A549 (cell line): ENCODE measurements around the gene CLCN3. TPM values are rescaled to one million over a fixed set of nuclear protein-coding genes. Genes with fewer than 3 reads are reported as not detected.

Source experiments
- ATAC-seq, 2 experiments: fragments of 200-7000 bp in 1 of 2; fragments of >200 bp in 1 of 2; cut with Nextera tagmentation in 1 of 2; cut with Tn5 transposase in 1 of 2; 3 replicates each; pipeline versions ENCODE4 v1.8.0 to v1.9.1; 2018 to 2020; ENCODE audit warnings: mild to moderate bottlenecking in 1 of 2, moderate library complexity in 1 of 2
- CTCF ChIA-PET: fragments of 300-600 bp; sonication (Branson Sonifier 250); formaldehyde crosslinking; extraction: SDS; loops from one replicate; lab custom pipeline; 2021; ENCODE audit warnings: antibody characterized with exemption, inconsistent platforms; lab: Yijun Ruan, JAX
- POLR2A ChIA-PET: fragments of 350-600 bp; formaldehyde crosslinking; extraction: SDS; loops from one replicate; lab custom pipeline; 2021; ENCODE audit warnings: antibody characterized with exemption, inconsistent platforms; lab: Yijun Ruan, JAX
- DNase-seq, 2 experiments: peaks; one replicate each; pipeline versions ENCODE4 v3.0.0 to v3.0.0-alpha.2; 2011 to 2016; ENCODE audit warnings: low read depth in 1 of 2, low spot score in 1 of 2
- FAIRE-seq: peaks from 2 replicates; lab custom pipeline; 2011; peaks lifted over from hg19 to GRCh38; lab: Jason Lieb, UNC
- H3K27ac ChIP-seq, 2 experiments: fragments of >200 bp; sonication (Bioruptor Twin); formaldehyde crosslinking; 3 replicates each; pipeline ENCODE4 v1.5.1; 2016 to 2017
- H3K4me1 ChIP-seq: fragments of >200 bp; sonication (Bioruptor Twin); formaldehyde crosslinking; 3 replicates; pipeline ENCODE4 v1.6.1; 2016
- H3K4me2 ChIP-seq: fragments of >200 bp; sonication (Bioruptor Twin); formaldehyde crosslinking; 3 replicates; pipeline ENCODE4 v1.6.1; 2016
- H3K4me3 ChIP-seq: fragments of >200 bp; sonication (Bioruptor Twin); formaldehyde crosslinking; 3 replicates; pipeline ENCODE4 v1.5.1; 2016
- H3K9me3 ChIP-seq: fragments of >200 bp; sonication (Bioruptor Twin); formaldehyde crosslinking; 3 replicates; pipeline ENCODE4 v1.6.1; 2016
- BHLHE40 ChIP-seq: IDR thresholded peaks from 2 replicates; pipeline ENCODE4 v1.6.1; 2012; ENCODE audit warnings: low read depth, low read length, inconsistent platforms
- CHD2 ChIP-seq: fragments of 150-350 bp; IDR thresholded peaks from 2 replicates; pipeline ENCODE4 v1.6.1; 2014; ENCODE audit warnings: low read length; ENCODE audit not compliant: partially characterized antibody
- E2F6 ChIP-seq: IDR thresholded peaks from 2 replicates; pipeline ENCODE4 v1.6.1; 2012; ENCODE audit warnings: low read depth, borderline replicate concordance
- EHF ChIP-seq: fragments of 250-450 bp; sonication (Bioruptor Pico); IDR thresholded peaks from 2 replicates; pipeline ENCODE4 v1.5.0; 2020; ENCODE audit warnings: mild to moderate bottlenecking
- ESRRA ChIP-seq: fragments of 150-350 bp; IDR thresholded peaks from 2 replicates; pipeline ENCODE4 v1.6.1; 2014; ENCODE audit warnings: mild to moderate bottlenecking, low read length, borderline replicate concordance
- FOSL2 ChIP-seq, 2 experiments: fragments of 450-650 bp in 1 of 2; fragments of >200 bp in 1 of 2; sonication (Bioruptor Twin) in 1 of 2; formaldehyde crosslinking; IDR thresholded peaks; 2 replicates each; pipeline versions ENCODE4 v1.5.0 to v1.6.1; 2016 to 2020; ENCODE audit warnings: mild to moderate bottlenecking in 1 of 2, moderate library complexity in 1 of 2
- GATA3 ChIP-seq: IDR thresholded peaks from 2 replicates; pipeline ENCODE4 v1.6.1; 2012; ENCODE audit warnings: borderline replicate concordance
- HDAC2 ChIP-seq: fragments of 200-600 bp; sonication (generic); IDR thresholded peaks from 2 replicates; pipeline ENCODE4 v1.6.1; 2016
- HES2 ChIP-seq: fragments of >200 bp; sonication (Bioruptor Twin); formaldehyde crosslinking; IDR thresholded peaks from 2 replicates; pipeline ENCODE4 v1.6.1; 2016
- HEYL ChIP-seq: fragments of 250-450 bp; sonication (Bioruptor Pico); IDR thresholded peaks from 2 replicates; pipeline ENCODE4 v1.8.0; 2021; ENCODE audit warnings: mild to moderate bottlenecking, moderate library complexity
- HOXB13 ChIP-seq: fragments of 250-450 bp; sonication (Bioruptor Pico); IDR thresholded peaks from 2 replicates; pipeline ENCODE4 v1.5.0; 2020; ENCODE audit warnings: low read depth, mild to moderate bottlenecking, moderate library complexity
- HOXB5 ChIP-seq: fragments of 250-450 bp; sonication (Bioruptor Pico); IDR thresholded peaks from 2 replicates; pipeline ENCODE4 v1.5.0; 2020; ENCODE audit warnings: mild to moderate bottlenecking, moderate library complexity
- KDM1A ChIP-seq: fragments of 200-600 bp; sonication (generic); IDR thresholded peaks from 2 replicates; pipeline ENCODE4 v1.6.1; 2016; ENCODE audit warnings: low read depth, mild to moderate bottlenecking
- MAFK ChIP-seq: fragments of 450-650 bp; IDR thresholded peaks from 2 replicates; pipeline ENCODE4 v1.6.1; 2014; ENCODE audit not compliant: partially characterized antibody
- MYC ChIP-seq: IDR thresholded peaks from 2 replicates; pipeline ENCODE4 v1.6.1; 2012; ENCODE audit warnings: mild to moderate bottlenecking, inconsistent platforms, low read length, improper control_type of control experiment, borderline replicate concordance
- NFE2L2 ChIP-seq: fragments of 150-350 bp; conservative IDR thresholded peaks from 2 replicates; pipeline ENCODE4 v1.6.1; 2014; ENCODE audit warnings: low read length
- NPAS2 ChIP-seq: fragments of 250-450 bp; sonication (Bioruptor Pico); IDR thresholded peaks from 2 replicates; pipeline ENCODE4 v1.8.0; 2022; ENCODE audit warnings: mild to moderate bottlenecking, moderate library complexity, borderline replicate concordance
- POLR2AphosphoS2 ChIP-seq: conservative IDR thresholded peaks from 2 replicates; pipeline ENCODE4 v1.6.1; 2012; ENCODE audit warnings: low read length, improper control_type of control experiment, inconsistent platforms
- RARB ChIP-seq: fragments of 250-450 bp; sonication (Bioruptor Pico); IDR thresholded peaks from 2 replicates; pipeline ENCODE4 v1.8.0; 2021; ENCODE audit warnings: mild to moderate bottlenecking, moderate library complexity
- RFX5 ChIP-seq: fragments of 450-650 bp; IDR thresholded peaks from 2 replicates; pipeline ENCODE4 v1.7.1; 2014; ENCODE audit warnings: antibody characterized with exemption, mild to moderate bottlenecking, moderate library complexity
- RNF2 ChIP-seq: fragments of 200-600 bp; sonication (generic); IDR thresholded peaks from 2 replicates; pipeline ENCODE4 v1.6.1; 2016; ENCODE audit warnings: low read depth, mild to moderate bottlenecking, antibody characterized with exemption, moderate library complexity, borderline replicate concordance
- TFCP2L1 ChIP-seq: fragments of 250-450 bp; sonication (Bioruptor Pico); IDR thresholded peaks from 2 replicates; pipeline ENCODE4 v1.5.0; 2021; ENCODE audit warnings: mild to moderate bottlenecking
- TP53 ChIP-seq: fragments of 250-450 bp; sonication (Bioruptor Pico); IDR thresholded peaks from 2 replicates; pipeline ENCODE4 v1.5.0; 2021; ENCODE audit warnings: mild to moderate bottlenecking, moderate library complexity
- ZC3H11A ChIP-seq: fragments of 450-650 bp; IDR thresholded peaks from 2 replicates; pipeline ENCODE4 v1.6.1; 2014; ENCODE audit warnings: antibody characterized with exemption, mild to moderate bottlenecking
- WGBS: methylation state at CpG from one replicate; pipeline ENCODE4 v1.1.6; 2017; ENCODE audit errors: missing lambda C conversion rate; 5-methylcytosine and 5-hydroxymethylcytosine counted together
- polyA plus RNA-seq, 4 experiments: library from polyadenylated mRNA; depleted of rRNA in 3 of 4; stranded (reverse); fragments of >200 nt; fragmentation: RNase III in 1 of 4; extraction: RNeasy Plus Mini Kit Qiagen cat#74134 plus additional on column Dnase treatment in 1 of 4; gene quantifications; 2 replicates in 3 of 4; 3 replicates in 1 of 4; pipeline ENCODE4 v1.2.3, GENCODE V29; 2011 to 2017
- TF ChIP-seq, protein P1 (sequence below): fragments of 250-450 bp; sonication (Bioruptor Pico); IDR thresholded peaks from 2 replicates; pipeline ENCODE4 v1.5.0; 2021; ENCODE audit warnings: mild to moderate bottlenecking, moderate library complexity, borderline replicate concordance
- TF ChIP-seq, protein P2 (sequence below): fragments of >200 bp; sonication (Bioruptor Twin); formaldehyde crosslinking; IDR thresholded peaks from 3 replicates; pipeline ENCODE4 v1.6.1; 2016

The CLCN3 gene
- polyA plus RNA-seq, 2 of the 4 experiments (the other 2 are of a cell fraction): 18.8 to 53.6 TPM

DNA sequence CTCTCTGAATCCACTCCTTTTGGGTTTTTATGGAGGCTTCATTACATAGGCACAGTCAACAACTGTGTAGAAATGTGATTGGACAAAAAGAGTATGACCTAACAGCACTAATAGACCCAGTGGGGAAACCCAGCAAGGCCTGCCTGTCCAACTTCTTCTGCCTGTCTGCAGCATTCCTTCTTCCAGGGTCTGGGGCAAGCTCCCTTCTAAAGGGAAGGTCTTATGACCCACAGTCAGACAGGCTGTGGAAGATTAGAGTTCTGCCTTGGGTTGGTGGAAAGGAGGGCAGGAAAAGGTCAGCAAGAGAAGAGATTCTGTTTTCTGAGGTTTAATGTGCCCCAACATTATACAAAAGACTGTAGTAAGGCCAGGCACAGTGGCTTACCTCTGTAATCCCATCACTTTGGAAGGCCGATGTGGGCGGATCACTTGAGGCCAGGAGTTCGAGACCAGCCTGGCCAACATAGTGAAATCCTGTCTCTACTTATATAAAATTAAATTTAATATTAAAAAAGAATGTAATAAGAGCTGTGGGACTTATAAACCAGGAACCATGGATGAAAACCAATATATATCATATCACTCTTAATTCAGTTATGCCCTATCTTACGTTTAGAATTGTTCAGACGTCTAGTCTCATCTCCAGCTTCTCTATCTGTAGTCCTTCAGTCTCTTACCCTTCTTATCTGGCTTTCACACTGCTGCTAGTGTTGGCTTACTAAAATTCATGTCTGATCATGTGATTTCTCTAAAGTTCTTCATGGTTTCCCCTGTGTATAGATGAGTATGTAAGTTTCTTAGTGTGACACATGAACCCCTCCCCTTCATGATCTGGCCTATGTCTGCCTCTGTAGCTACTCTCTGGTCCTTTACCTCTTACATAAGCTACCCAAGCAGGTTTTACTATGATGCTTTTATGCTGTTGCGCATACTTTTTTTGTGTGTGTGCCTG lies 6.2 kb downstream of the CLCN3 start:
- CTCF ChIA-PET: interaction anchor here (1.7 kb wide), 1 partner anchor 14 kb away, joined by 6 read pairs; the partner anchor contains the start of gene NEK1
- no peak for FAIRE-seq

DNA sequence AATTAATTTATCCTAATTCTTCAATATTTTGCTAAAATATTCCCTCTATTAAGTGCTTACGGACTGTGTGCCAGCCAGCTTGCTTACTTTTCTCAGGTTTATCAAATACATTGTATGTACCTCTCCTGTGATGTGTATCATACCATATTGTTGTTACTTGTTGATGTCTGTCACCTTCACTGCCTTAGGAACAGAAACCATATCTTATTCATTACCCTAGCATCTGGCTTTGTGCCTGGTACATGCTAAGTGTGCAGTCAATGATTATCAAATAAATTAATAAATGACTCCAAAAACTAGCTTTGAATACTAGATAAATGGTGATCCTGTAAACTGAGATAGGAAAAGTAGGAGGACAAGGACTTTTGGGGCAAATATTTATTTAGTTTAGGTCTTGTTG lies 6.9 kb downstream of the CLCN3 start:
- ATAC-seq (no peak), DNase-seq (no peak), FAIRE-seq (no peak)
- TF ChIP-seq E2F6: no peak
- TF ChIP-seq EHF (CRISPR knock-in tag): no peak
- TF ChIP-seq MYC: no peak
- TF ChIP-seq HES2: no peak
- TF ChIP-seq TFCP2L1 (CRISPR knock-in tag): no peak
- TF ChIP-seq, protein P1, sequence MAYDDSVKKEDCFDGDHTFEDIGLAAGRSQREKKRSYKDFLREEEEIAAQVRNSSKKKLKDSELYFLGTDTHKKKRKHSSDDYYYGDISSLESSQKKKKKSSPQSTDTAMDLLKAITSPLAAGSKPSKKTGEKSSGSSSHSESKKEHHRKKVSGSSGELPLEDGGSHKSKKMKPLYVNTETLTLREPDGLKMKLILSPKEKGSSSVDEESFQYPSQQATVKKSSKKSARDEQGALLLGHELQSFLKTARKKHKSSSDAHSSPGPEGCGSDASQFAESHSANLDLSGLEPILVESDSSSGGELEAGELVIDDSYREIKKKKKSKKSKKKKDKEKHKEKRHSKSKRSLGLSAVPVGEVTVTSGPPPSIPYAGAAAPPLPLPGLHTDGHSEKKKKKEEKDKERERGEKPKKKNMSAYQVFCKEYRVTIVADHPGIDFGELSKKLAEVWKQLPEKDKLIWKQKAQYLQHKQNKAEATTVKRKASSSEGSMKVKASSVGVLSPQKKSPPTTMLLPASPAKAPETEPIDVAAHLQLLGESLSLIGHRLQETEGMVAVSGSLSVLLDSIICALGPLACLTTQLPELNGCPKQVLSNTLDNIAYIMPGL (CRISPR knock-in tag): no peak
- TF ChIP-seq CHD2: no peak
- no peak for TF ChIP-seq FOSL2 (IDR thresholded peaks at IDR 0.05)
- no peak for TF ChIP-seq FOSL2 (CRISPR knock-in tag; IDR thresholded peaks at IDR 0.05)
- TF ChIP-seq TP53: no peak
- no peak for TF ChIP-seq RFX5
- TF ChIP-seq, protein P2, sequence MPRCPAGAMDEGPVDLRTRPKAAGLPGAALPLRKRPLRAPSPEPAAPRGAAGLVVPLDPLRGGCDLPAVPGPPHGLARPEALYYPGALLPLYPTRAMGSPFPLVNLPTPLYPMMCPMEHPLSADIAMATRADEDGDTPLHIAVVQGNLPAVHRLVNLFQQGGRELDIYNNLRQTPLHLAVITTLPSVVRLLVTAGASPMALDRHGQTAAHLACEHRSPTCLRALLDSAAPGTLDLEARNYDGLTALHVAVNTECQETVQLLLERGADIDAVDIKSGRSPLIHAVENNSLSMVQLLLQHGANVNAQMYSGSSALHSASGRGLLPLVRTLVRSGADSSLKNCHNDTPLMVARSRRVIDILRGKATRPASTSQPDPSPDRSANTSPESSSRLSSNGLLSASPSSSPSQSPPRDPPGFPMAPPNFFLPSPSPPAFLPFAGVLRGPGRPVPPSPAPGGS: no peak
- TF ChIP-seq POLR2AphosphoS2: no peak
- H3K27ac ChIP-seq: no peak overlapping the region
- peaks cover 7% of the 10 kb centered on the region; the same call in 1 of the 3 replicates for H3K4me1 ChIP-seq
- POLR2A ChIA-PET: no interaction called here
- no peak overlapping the region for H3K4me2 ChIP-seq
- CTCF ChIA-PET: interaction anchor here (1.7 kb wide), 1 partner anchor 15 kb away, joined by 6 read pairs; the partner anchor contains the start of gene NEK1
- H3K9me3 ChIP-seq: no peaks in the 10 kb centered on the region
- H3K4me3 ChIP-seq: no peak overlapping the region
- 97% methylated on average over 1 of the region's 1 CpG for WGBS

More for the DNA sequence above, 6.2 kb downstream of the CLCN3 start:
- POLR2A ChIA-PET: no interaction called here
- Histone ChIP-seq H3K4me1 (peaks cover 7% of the 10 kb centered on the region; the same call in 1 of the 3 replicates), H3K4me3 (no peak overlapping the region)
- no peak for DNase-seq
- TF ChIP-seq NFE2L2: no peak
- no peak for TF ChIP-seq KDM1A
- TF ChIP-seq, all 56 proteins: peak for 0
- no peak overlapping the region for H3K4me2 ChIP-seq
- no peak for ATAC-seq
- WGBS: 94% methylated on average over 6 of the region's 6 CpGs
- H3K27ac ChIP-seq: no peak overlapping the region
- H3K9me3 ChIP-seq: no peaks in the 10 kb centered on the region

DNA sequence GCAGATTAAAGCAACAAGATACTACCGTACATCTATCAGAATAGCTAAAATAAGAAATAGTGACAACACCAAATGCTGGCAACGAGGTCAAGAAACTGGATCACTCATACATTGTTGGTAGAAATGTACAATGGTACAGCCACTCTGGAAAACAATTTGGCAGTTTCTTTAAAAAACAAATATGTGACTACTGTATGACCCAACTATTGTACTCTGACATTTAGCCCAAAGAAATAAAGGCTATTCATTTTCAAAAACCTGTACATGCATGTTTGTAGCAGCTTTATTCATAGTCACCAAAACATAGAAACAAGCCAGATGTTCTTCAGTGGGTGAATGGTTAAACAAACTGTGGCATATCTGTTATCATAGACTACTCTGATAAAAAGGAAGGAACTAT lies 8.2 kb downstream of the CLCN3 start:
- FAIRE-seq (no peak), ATAC-seq (no peak)
- WGBS: 73% methylated on average over 2 of the region's 2 CpGs

More for the DNA sequence above, 8.2 kb downstream of the CLCN3 start:
- Histone ChIP-seq H3K4me2 (no peak overlapping the region), H3K27ac (no peak overlapping the region), H3K4me1 (no peaks in the 10 kb centered on the region), H3K9me3 (no peaks in the 10 kb centered on the region), H3K4me3 (no peak overlapping the region)
- POLR2A ChIA-PET: no interaction called here
- TF ChIP-seq BHLHE40 (no peak), HEYL (CRISPR knock-in tag) (no peak), HOXB13 (no peak), GATA3 (no peak), ESRRA (no peak), E2F6 (no peak), HOXB5 (CRISPR knock-in tag) (no peak), NPAS2 (CRISPR knock-in tag) (no peak), HDAC2 (no peak), RNF2 (no peak), MAFK (no peak), ZC3H11A (no peak), RARB (no peak)
- CTCF ChIA-PET: no interaction called here
- no peak for DNase-seq
